AG04449 (cell line): ENCODE data around the gene BBLN.

ENCODE experiments used
- CTCF ChIA-PET: fragments of 350-600 bp; formaldehyde crosslinking; extraction: SDS; loops from one replicate; lab custom pipeline; 2021; ENCODE audit warnings: antibody characterized with exemption; lab: Yijun Ruan, JAX
- POLR2A ChIA-PET: fragments of 400-600, 350-600 bp; formaldehyde crosslinking; extraction: SDS; loops from one replicate; lab custom pipeline; 2020; ENCODE audit warnings: antibody characterized with exemption, inconsistent platforms; lab: Yijun Ruan, JAX
- DNase-seq: peaks from one replicate; pipeline ENCODE4 v3.0.0-alpha.2; 2010; ENCODE audit warnings: low read depth, low spot score
- H3K4me3 ChIP-seq: 2 replicates; pipeline ENCODE4 v1.5.1; 2011; ENCODE audit warnings: low read depth, mild to moderate bottlenecking, control low read depth, low read length
- TF ChIP-seq, protein P1 (sequence below): IDR thresholded peaks from one replicate; pipeline ENCODE4 v1.5.1; 2011; ENCODE audit warnings: mild to moderate bottlenecking, moderate library complexity, low read length, control low read depth, inconsistent platforms; ENCODE audit not compliant: insufficient read depth; ENCODE audit errors: missing control alignments

BBLN gene

GRCh38 chr9:128120741-128121465 lies 39.2 kb upstream of the BBLN start:
- CTCF ChIA-PET: interaction anchor here (1.0 to 2.4 kb wide), 8 partner anchors 8 to 178 kb away, joined by 3 to 15 read pairs (median 5); no protein-coding TSS in a partner anchor
- POLR2A ChIA-PET: interaction anchor here (0.6 kb wide), 1 partner anchor 23 kb away, joined by 3 read pairs; no protein-coding TSS in a partner anchor
- TF ChIP-seq, protein P1, sequence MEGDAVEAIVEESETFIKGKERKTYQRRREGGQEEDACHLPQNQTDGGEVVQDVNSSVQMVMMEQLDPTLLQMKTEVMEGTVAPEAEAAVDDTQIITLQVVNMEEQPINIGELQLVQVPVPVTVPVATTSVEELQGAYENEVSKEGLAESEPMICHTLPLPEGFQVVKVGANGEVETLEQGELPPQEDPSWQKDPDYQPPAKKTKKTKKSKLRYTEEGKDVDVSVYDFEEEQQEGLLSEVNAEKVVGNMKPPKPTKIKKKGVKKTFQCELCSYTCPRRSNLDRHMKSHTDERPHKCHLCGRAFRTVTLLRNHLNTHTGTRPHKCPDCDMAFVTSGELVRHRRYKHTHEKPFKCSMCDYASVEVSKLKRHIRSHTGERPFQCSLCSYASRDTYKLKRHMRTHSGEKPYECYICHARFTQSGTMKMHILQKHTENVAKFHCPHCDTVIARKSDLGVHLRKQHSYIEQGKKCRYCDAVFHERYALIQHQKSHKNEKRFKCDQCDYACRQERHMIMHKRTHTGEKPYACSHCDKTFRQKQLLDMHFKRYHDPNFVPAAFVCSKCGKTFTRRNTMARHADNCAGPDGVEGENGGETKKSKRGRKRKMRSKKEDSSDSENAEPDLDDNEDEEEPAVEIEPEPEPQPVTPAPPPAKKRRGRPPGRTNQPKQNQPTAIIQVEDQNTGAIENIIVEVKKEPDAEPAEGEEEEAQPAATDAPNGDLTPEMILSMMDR: no peak

GRCh38 chr9:128121466-128121810 lies 38.6 kb upstream of the BBLN start:
- CTCF ChIA-PET: interaction anchor here (2.4 kb wide), 1 partner anchor 21 kb away, joined by 15 read pairs; no protein-coding TSS in a partner anchor
- POLR2A ChIA-PET: no interaction called here
- H3K4me3 ChIP-seq: no peak overlapping the region
- DNase-seq: no peak
- TF ChIP-seq, protein P1: no peak

More at GRCh38 chr9:128120741-128121465, 39.2 kb upstream of the BBLN start:
- DNase-seq: no peak
- no peak overlapping the region for H3K4me3 ChIP-seq

GRCh38 chr9:128121924-128122808 lies 37.9 kb upstream of the BBLN start:
- TF ChIP-seq, protein P1: no peak
- ChIA-PET POLR2A (no interaction called here), CTCF (interaction anchor here (1.1 kb wide), 1 partner anchor 179 kb away, joined by 4 read pairs; no protein-coding TSS in a partner anchor)
- no peak for DNase-seq
- no peak overlapping the region for H3K4me3 ChIP-seq

- CTCF ChIA-PET: interaction anchor here (1.1 kb wide), 1 partner anchor 179 kb away, joined by 4 read pairs; no protein-coding TSS in a partner anchor
- no peak for DNase-seq
- H3K4me3 ChIP-seq: no peak overlapping the region
- TF ChIP-seq, protein P1: no peak
- POLR2A ChIA-PET: no interaction called here
Observed at GRCh38 chr9:128122809-128123175, 37.3 kb upstream of the BBLN start.

- DNase-seq: no peak
Observed at GRCh38 chr9:128123451-128124080, 36.5 kb upstream of the BBLN start.

More at GRCh38 chr9:128123451-128124080, 36.5 kb upstream of the BBLN start:
- POLR2A ChIA-PET: no interaction called here
- H3K4me3 ChIP-seq: no peak overlapping the region
- CTCF ChIA-PET: interaction anchor here (1.1 to 6.8 kb wide), 7 partner anchors 8 to 180 kb away, joined by 4 to 112 read pairs (median 11); no protein-coding TSS in a partner anchor
- TF ChIP-seq, protein P1: no peak
